HepG2 (cell line): ENCODE results near the gene TCERG1L. TPM values are rescaled to one million over a fixed set of nuclear protein-coding genes. Genes with fewer than 3 reads are reported as not detected.

Experiments
- ATAC-seq: fragments of 200-7000 bp; cut with Tn5 transposase; 3 replicates; pipeline ENCODE4 v1.9.1; 2020; ENCODE audit warnings: mild to moderate bottlenecking, moderate library complexity
- BruUV-seq: library from RNA; stranded (reverse); fragments of 400-500 nt; replicated peaks from 2 replicates; lab custom pipeline; 2021; lab: Mats Ljungman, UMichigan
- CTCF ChIA-PET: fragments of 300-600 bp; formaldehyde crosslinking; extraction: SDS; loops from one replicate; lab custom pipeline; 2021; ENCODE audit warnings: low total read pairs, inconsistent platforms, low intra/inter-chr PET ratio; lab: Yijun Ruan, JAX
- POLR2A ChIA-PET: fragments of 350-600 bp; sonication (Branson Sonifier 250); formaldehyde crosslinking; loops from one replicate; lab custom pipeline; 2020; ENCODE audit warnings: antibody characterized with exemption, inconsistent platforms; lab: Yijun Ruan, JAX
- DNase-seq: peaks from one replicate; pipeline ENCODE4 v3.0.0-alpha.2; 2015; ENCODE audit warnings: low spot score
- FAIRE-seq: peaks from 3 replicates; lab custom pipeline; 2011; peaks lifted over from hg19 to GRCh38; lab: Jason Lieb, UNC
- H2AFZ ChIP-seq: one replicate; pipeline ENCODE4 v1.6.1; 2011; ENCODE audit warnings: low read length, inconsistent platforms
- H3K27ac ChIP-seq: fragments of 300-600 bp; 3 replicates; pipeline ENCODE4 v1.8.0; 2011; ENCODE audit warnings: mixed run types, mild to moderate bottlenecking, mixed read lengths, low read length, inconsistent platforms; ENCODE audit not compliant: insufficient read depth; ENCODE audit errors: extremely low read length
- H3K27me3 ChIP-seq, 2 experiments: fragments of 200-600 bp in 1 of 2; 2 replicates in 1 of 2; 3 replicates in 1 of 2; pipeline versions ENCODE4 v1.6.0 to v1.8.0; 2011; ENCODE audit warnings: low read length in 2 of 2, mild to moderate bottlenecking in 2 of 2, moderate library complexity in 2 of 2, inconsistent platforms in 1 of 2; ENCODE audit not compliant: insufficient read depth in 2 of 2, control insufficient read depth in 1 of 2
- H3K36me3 ChIP-seq, 2 experiments: fragments of 200-600 bp in 1 of 2; replicated peaks in 1 of 2; 2 replicates in 1 of 2; 3 replicates in 1 of 2; pipeline versions ENCODE4 v1.5.1 to v1.8.0; 2011; ENCODE audit warnings: low read length in 2 of 2, inconsistent platforms in 1 of 2; ENCODE audit not compliant: insufficient read depth in 2 of 2, control insufficient read depth in 1 of 2
- H3K4me1 ChIP-seq: 2 replicates; pipeline ENCODE4 v1.5.1; 2012; ENCODE audit warnings: low read length, inconsistent platforms; ENCODE audit not compliant: insufficient read depth
- H3K4me2 ChIP-seq: 2 replicates; pipeline ENCODE4 v1.6.0; 2011; ENCODE audit warnings: low read depth, low read length, inconsistent platforms
- H3K4me3 ChIP-seq, 3 experiments: fragments of 200-600 bp in 1 of 3; sonication (generic), shearing (Covaris generic) in 1 of 3; replicated peaks in 1 of 3; 2 replicates each; pipeline ENCODE4 v1.5.1; 2011 to 2016; ENCODE audit warnings: low read length in 3 of 3, inconsistent platforms in 2 of 3, low read depth in 2 of 3, mild to moderate bottlenecking in 2 of 3, control low read depth in 1 of 3, mixed read lengths in 1 of 3; ENCODE audit not compliant: insufficient read depth in 1 of 3
- H3K79me2 ChIP-seq: one replicate; pipeline ENCODE4 v1.6.1; 2011; ENCODE audit warnings: low read length, inconsistent platforms; ENCODE audit not compliant: insufficient read depth
- H3K9ac ChIP-seq: 2 replicates; pipeline ENCODE4 v1.6.0; 2011; ENCODE audit warnings: mild to moderate bottlenecking, low read depth, low read length, inconsistent platforms; ENCODE audit not compliant: insufficient read depth
- H3K9me3 ChIP-seq: 2 replicates; pipeline ENCODE4 v1.5.1; 2012; ENCODE audit warnings: mild to moderate bottlenecking, low read length
- H4K20me1 ChIP-seq: 2 replicates; pipeline ENCODE4 v1.6.0; 2011; ENCODE audit warnings: inconsistent platforms, mild to moderate bottlenecking, low read length, moderate library complexity; ENCODE audit not compliant: insufficient read depth
- BRCA1 ChIP-seq: sonication (generic); formaldehyde crosslinking; IDR thresholded peaks from 2 replicates; pipeline ENCODE4 v1.4.0; 2020; ENCODE audit warnings: missing genetic modification reagents
- CEBPG ChIP-seq: IDR thresholded peaks from 2 replicates; pipeline ENCODE4 v1.6.1; 2016
- GMEB1 ChIP-seq: sonication (generic); formaldehyde crosslinking; IDR thresholded peaks from 2 replicates; pipeline ENCODE4 v1.5.1; 2020; ENCODE audit warnings: missing genetic modification reagents, mild to moderate bottlenecking, borderline replicate concordance
- HNF4A ChIP-seq: sonication (generic); formaldehyde crosslinking; IDR thresholded peaks from 2 replicates; pipeline ENCODE4 v1.4.0; 2020; ENCODE audit warnings: missing genetic modification reagents
- IKZF4 ChIP-seq: sonication (generic); formaldehyde crosslinking; IDR thresholded peaks from 2 replicates; pipeline ENCODE4 v1.5.1; 2020; ENCODE audit warnings: borderline replicate concordance, mild to moderate bottlenecking, low read depth, missing genetic modification reagents; ENCODE audit errors: not compliant biosample characterization
- MEIS1 ChIP-seq: sonication (generic); formaldehyde crosslinking; IDR thresholded peaks from 2 replicates; pipeline ENCODE4 v1.9.0; 2021; ENCODE audit warnings: mild to moderate bottlenecking, missing genetic modification reagents, moderate library complexity, borderline replicate concordance
- MLLT10 ChIP-seq: sonication (generic); formaldehyde crosslinking; IDR thresholded peaks from 2 replicates; pipeline ENCODE4 v1.4.0; 2020; ENCODE audit warnings: missing genetic modification reagents
- PBX2 ChIP-seq: IDR thresholded peaks from 2 replicates; pipeline ENCODE4 v1.6.1; 2016; ENCODE audit warnings: control low read depth
- POLR2A ChIP-seq, 2 experiments: IDR thresholded peaks; 2 replicates each; pipeline ENCODE4 v1.6.1; 2011; ENCODE audit warnings: low read depth in 2 of 2, low read length in 2 of 2, mild to moderate bottlenecking in 1 of 2, moderate library complexity in 1 of 2; ENCODE audit not compliant: insufficient read depth in 1 of 2
- PRDM4 ChIP-seq: sonication (generic); formaldehyde crosslinking; IDR thresholded peaks from 2 replicates; pipeline ENCODE4 v1.9.0; 2021; ENCODE audit warnings: missing genetic modification reagents, borderline replicate concordance
- TBX3 ChIP-seq: fragments of 450-650 bp; IDR thresholded peaks from 2 replicates; pipeline ENCODE4 v1.6.1; 2017; ENCODE audit warnings: antibody characterized with exemption, mild to moderate bottlenecking, inconsistent platforms, borderline replicate concordance
- ZFP82 ChIP-seq: sonication (generic); formaldehyde crosslinking; IDR thresholded peaks from 2 replicates; pipeline ENCODE4 v1.5.1; 2020; ENCODE audit warnings: mild to moderate bottlenecking, missing genetic modification reagents, borderline replicate concordance
- ZNF253 ChIP-seq: sonication (generic); formaldehyde crosslinking; IDR thresholded peaks from 2 replicates; pipeline ENCODE4 v1.8.0; 2022; ENCODE audit warnings: mild to moderate bottlenecking, missing genetic modification reagents, borderline replicate concordance
- ZNF362 ChIP-seq: sonication (generic); formaldehyde crosslinking; IDR thresholded peaks from 2 replicates; pipeline ENCODE4 v1.4.0; 2020; ENCODE audit warnings: missing genetic modification reagents, mild to moderate bottlenecking, borderline replicate concordance
- ZNF414 ChIP-seq: sonication (generic); formaldehyde crosslinking; IDR thresholded peaks from 2 replicates; pipeline ENCODE4 v1.5.0; 2020; ENCODE audit warnings: missing genetic modification reagents
- ZNF562 ChIP-seq: sonication (generic); formaldehyde crosslinking; IDR thresholded peaks from 2 replicates; pipeline ENCODE4 v1.8.0; 2022; ENCODE audit warnings: missing genetic modification reagents, borderline replicate concordance
- WGBS: methylation state at CpG from one replicate; pipeline ENCODE4 v1.1.6; 2017; ENCODE audit warnings: low lambda C conversion rate; 5-methylcytosine and 5-hydroxymethylcytosine counted together
- in situ Hi-C: cut with HindIII; loops from 2 replicates; pipeline ENCODE4 v1.10.0; 2017; ENCODE audit warnings: low pct_unique_long_range_greater_than_20kb; ENCODE audit not compliant: extremely low pct_ligation_motif_present
- intact Hi-C: fragments of 100-400 bp; cut with micrococcal nuclease; formaldehyde crosslinking; loops from one replicate; pipeline ENCODE4 v1.10.0; 2022; ENCODE audit not compliant: unreplicated experiment
- polyA plus RNA-seq, 8 experiments: library from polyadenylated mRNA; depleted of rRNA in 3 of 8; stranded (reverse) in 7 of 8; unstranded in 1 of 8; fragments of >200 nt; fragmentation: Illumina TruSeq in 4 of 8; extraction: Trizol in 4 of 8; gene quantifications; 2 replicates each; pipeline versions ENCODE4 v1.2.1 to v1.2.3, GENCODE V29; 2011 to 2016; ENCODE audit warnings: low read depth in 4 of 8, missing spikeins in 1 of 8, mixed read lengths in 1 of 8; ENCODE audit not compliant: insufficient read depth in 1 of 8
- total RNA-seq, 5 experiments: library from RNA; depleted of rRNA; stranded (reverse); fragments of >200 nt; fragmentation: Illumina TruSeq; extraction: Trizol; gene quantifications; 2 replicates each; pipeline ENCODE4 v1.2.3, GENCODE V29; 2016; ENCODE audit warnings: low read depth in 1 of 5

The TCERG1L gene
- total and polyA plus RNA-seq, 2 of the 13 experiments (the other 11 are each of a cell fraction or from before 2014, with no cell fraction given) = not detected

GRCh38 chr10:131216681-131217230, 94.8 kb downstream of the TCERG1L start (continued):
- TF ChIP-seq PBX2 (CRISPR knock-in tag) (no peak), ZFP82 (CRISPR knock-in tag) (no peak), HNF4A (CRISPR knock-in tag) (no peak), MEIS1 (CRISPR knock-in tag) (no peak), MLLT10 (no peak), IKZF4 (CRISPR knock-in tag) (no peak), TBX3 (no peak), BRCA1 (CRISPR knock-in tag) (no peak)

- FAIRE-seq (no peak), DNase-seq (no peak), ATAC-seq (no peak)
- Histone ChIP-seq H3K9me3 (no peaks in the 10 kb centered on the region), H3K4me3 (no peak overlapping the region), H3K27ac (no peak overlapping the region), H4K20me1 (no peaks in the 10 kb centered on the region), H2AFZ (no peak overlapping the region), H3K27me3 (peaks cover 14 to 57% of the 10 kb centered on the region in 2 experiments; a peak in 4 of 5 replicates), H3K9ac (no peak overlapping the region), H3K4me2 (no peak overlapping the region), H3K36me3 (no peaks in the 10 kb centered on the region), H3K79me2 (no peaks in the 10 kb centered on the region), H3K4me1 (no peaks in the 10 kb centered on the region)
- CTCF ChIA-PET = no interaction called here
- 19% methylated on average over 6 of the region's 6 CpGs for WGBS
- in situ Hi-C loops = no loop called here
- POLR2A ChIA-PET = no interaction called here
- intact Hi-C loops = no loop called here
- no TSS peak for BruUV-seq
- no peak for TF ChIP-seq GMEB1 (CRISPR knock-in tag)
- TF ChIP-seq ZNF562 (CRISPR knock-in tag) = no peak
- TF ChIP-seq PRDM4 (CRISPR knock-in tag) = no peak
- TF ChIP-seq POLR2A (IDR thresholded peaks at IDR 0.05; ENCODE audit: insufficient read depth in 1 of 2, low read depth in 2 of 2, low read length in 2 of 2) = no peak
- no peak for TF ChIP-seq CEBPG (CRISPR knock-in tag)
- no peak for TF ChIP-seq ZNF414 (CRISPR knock-in tag)
- TF ChIP-seq ZNF253 = no peak
- no peak for TF ChIP-seq ZNF362
Measured at GRCh38 chr10:131215776-131216175, 95.7 kb downstream of the TCERG1L start.
